HepG2 (cell line): ENCODE results near the gene COL5A2. TPM values are rescaled to one million over a fixed set of nuclear protein-coding genes. Genes with fewer than 3 reads are reported as not detected.

Source experiments
- ATAC-seq: fragments of 200-7000 bp; cut with Tn5 transposase; 3 replicates; pipeline ENCODE4 v1.9.1; 2020; ENCODE audit warnings: mild to moderate bottlenecking, moderate library complexity
- BruUV-seq: library from RNA; stranded (reverse); fragments of 400-500 nt; replicated peaks from 2 replicates; lab custom pipeline; 2021; lab: Mats Ljungman, UMichigan
- CTCF ChIA-PET: fragments of 300-600 bp; formaldehyde crosslinking; extraction: SDS; loops from one replicate; lab custom pipeline; 2021; ENCODE audit warnings: low total read pairs, inconsistent platforms, low intra/inter-chr PET ratio; lab: Yijun Ruan, JAX
- POLR2A ChIA-PET: fragments of 350-600 bp; sonication (Branson Sonifier 250); formaldehyde crosslinking; loops from one replicate; lab custom pipeline; 2020; ENCODE audit warnings: antibody characterized with exemption, inconsistent platforms; lab: Yijun Ruan, JAX
- DNase-seq: peaks from one replicate; pipeline ENCODE4 v3.0.0-alpha.2; 2015; ENCODE audit warnings: low spot score
- FAIRE-seq: peaks from 3 replicates; lab custom pipeline; 2011; peaks lifted over from hg19 to GRCh38; lab: Jason Lieb, UNC
- H2AFZ ChIP-seq: one replicate; pipeline ENCODE4 v1.6.1; 2011; ENCODE audit warnings: low read length, inconsistent platforms
- H3K27ac ChIP-seq: fragments of 300-600 bp; 3 replicates; pipeline ENCODE4 v1.8.0; 2011; ENCODE audit warnings: mixed run types, mild to moderate bottlenecking, mixed read lengths, low read length, inconsistent platforms; ENCODE audit not compliant: insufficient read depth; ENCODE audit errors: extremely low read length
- H3K27me3 ChIP-seq, 2 experiments: fragments of 200-600 bp in 1 of 2; 2 replicates in 1 of 2; 3 replicates in 1 of 2; pipeline versions ENCODE4 v1.6.0 to v1.8.0; 2011; ENCODE audit warnings: low read length in 2 of 2, mild to moderate bottlenecking in 2 of 2, moderate library complexity in 2 of 2, inconsistent platforms in 1 of 2; ENCODE audit not compliant: insufficient read depth in 2 of 2, control insufficient read depth in 1 of 2
- H3K36me3 ChIP-seq, 2 experiments: fragments of 200-600 bp in 1 of 2; replicated peaks in 1 of 2; 2 replicates in 1 of 2; 3 replicates in 1 of 2; pipeline versions ENCODE4 v1.5.1 to v1.8.0; 2011; ENCODE audit warnings: low read length in 2 of 2, inconsistent platforms in 1 of 2; ENCODE audit not compliant: insufficient read depth in 2 of 2, control insufficient read depth in 1 of 2
- H3K4me1 ChIP-seq: 2 replicates; pipeline ENCODE4 v1.5.1; 2012; ENCODE audit warnings: low read length, inconsistent platforms; ENCODE audit not compliant: insufficient read depth
- H3K4me2 ChIP-seq: 2 replicates; pipeline ENCODE4 v1.6.0; 2011; ENCODE audit warnings: low read depth, low read length, inconsistent platforms
- H3K4me3 ChIP-seq, 3 experiments: fragments of 200-600 bp in 1 of 3; sonication (generic), shearing (Covaris generic) in 1 of 3; replicated peaks in 1 of 3; 2 replicates each; pipeline ENCODE4 v1.5.1; 2011 to 2016; ENCODE audit warnings: low read length in 3 of 3, inconsistent platforms in 2 of 3, low read depth in 2 of 3, mild to moderate bottlenecking in 2 of 3, control low read depth in 1 of 3, mixed read lengths in 1 of 3; ENCODE audit not compliant: insufficient read depth in 1 of 3
- H3K79me2 ChIP-seq: one replicate; pipeline ENCODE4 v1.6.1; 2011; ENCODE audit warnings: low read length, inconsistent platforms; ENCODE audit not compliant: insufficient read depth
- H3K9ac ChIP-seq: 2 replicates; pipeline ENCODE4 v1.6.0; 2011; ENCODE audit warnings: mild to moderate bottlenecking, low read depth, low read length, inconsistent platforms; ENCODE audit not compliant: insufficient read depth
- H3K9me3 ChIP-seq: 2 replicates; pipeline ENCODE4 v1.5.1; 2012; ENCODE audit warnings: mild to moderate bottlenecking, low read length
- H4K20me1 ChIP-seq: 2 replicates; pipeline ENCODE4 v1.6.0; 2011; ENCODE audit warnings: inconsistent platforms, mild to moderate bottlenecking, low read length, moderate library complexity; ENCODE audit not compliant: insufficient read depth
- NFIC ChIP-seq: IDR thresholded peaks from 2 replicates; pipeline ENCODE4 v1.6.1; 2012; ENCODE audit warnings: mild to moderate bottlenecking, low read length, inconsistent platforms
- NFYB ChIP-seq: sonication (generic); formaldehyde crosslinking; IDR thresholded peaks from 2 replicates; pipeline ENCODE4 v1.4.0; 2020; ENCODE audit warnings: missing genetic modification reagents
- SP4 ChIP-seq: sonication (generic); formaldehyde crosslinking; IDR thresholded peaks from 2 replicates; pipeline ENCODE4 v1.8.1; 2023; ENCODE audit warnings: mild to moderate bottlenecking, missing genetic modification reagents
- SRSF1 ChIP-seq: fragments of 200-400 bp; formaldehyde crosslinking; optimal IDR thresholded peaks from 2 replicates; pipeline ENCODE3; 2017; ENCODE audit warnings: mild to moderate bottlenecking, low read depth, low read length, moderate library complexity
- WIZ ChIP-seq: sonication (generic); formaldehyde crosslinking; IDR thresholded peaks from 2 replicates; pipeline ENCODE4 v1.5.1; 2020; ENCODE audit warnings: mild to moderate bottlenecking, missing genetic modification reagents
- ZGPAT ChIP-seq: IDR thresholded peaks from 2 replicates; pipeline ENCODE4 v1.6.1; 2016; ENCODE audit warnings: mild to moderate bottlenecking
- ZNF180 ChIP-seq: sonication (generic); formaldehyde crosslinking; IDR thresholded peaks from 2 replicates; pipeline ENCODE4 v1.4.0; 2020; ENCODE audit warnings: low read depth, missing genetic modification reagents, borderline replicate concordance
- ZNF232 ChIP-seq: sonication (generic); formaldehyde crosslinking; IDR thresholded peaks from 2 replicates; pipeline ENCODE4 v1.4.0; 2020; ENCODE audit warnings: missing genetic modification reagents, borderline replicate concordance
- ZNF616 ChIP-seq: sonication (generic); formaldehyde crosslinking; IDR thresholded peaks from 2 replicates; pipeline ENCODE4 v1.5.0; 2020; ENCODE audit warnings: low read depth, mild to moderate bottlenecking, missing genetic modification reagents
- ZNF878 ChIP-seq: sonication (generic); formaldehyde crosslinking; IDR thresholded peaks from 2 replicates; pipeline ENCODE4 v1.8.1; 2023; ENCODE audit warnings: mild to moderate bottlenecking, missing genetic modification reagents, moderate library complexity
- WGBS: methylation state at CpG from one replicate; pipeline ENCODE4 v1.1.6; 2017; ENCODE audit warnings: low lambda C conversion rate; 5-methylcytosine and 5-hydroxymethylcytosine counted together
- in situ Hi-C: cut with HindIII; loops from 2 replicates; pipeline ENCODE4 v1.10.0; 2017; ENCODE audit warnings: low pct_unique_long_range_greater_than_20kb; ENCODE audit not compliant: extremely low pct_ligation_motif_present
- intact Hi-C: fragments of 100-400 bp; cut with micrococcal nuclease; formaldehyde crosslinking; loops from one replicate; pipeline ENCODE4 v1.10.0; 2022; ENCODE audit not compliant: unreplicated experiment
- polyA plus RNA-seq, 8 experiments: library from polyadenylated mRNA; depleted of rRNA in 3 of 8; stranded (reverse) in 7 of 8; unstranded in 1 of 8; fragments of >200 nt; fragmentation: Illumina TruSeq in 4 of 8; extraction: Trizol in 4 of 8; gene quantifications; 2 replicates each; pipeline versions ENCODE4 v1.2.1 to v1.2.3, GENCODE V29; 2011 to 2016; ENCODE audit warnings: low read depth in 4 of 8, missing spikeins in 1 of 8, mixed read lengths in 1 of 8; ENCODE audit not compliant: insufficient read depth in 1 of 8
- total RNA-seq, 5 experiments: library from RNA; depleted of rRNA; stranded (reverse); fragments of >200 nt; fragmentation: Illumina TruSeq; extraction: Trizol; gene quantifications; 2 replicates each; pipeline ENCODE4 v1.2.3, GENCODE V29; 2016; ENCODE audit warnings: low read depth in 1 of 5

The COL5A2 gene
- total and polyA plus RNA-seq, 2 of the 13 experiments (the other 11 are each of a cell fraction or from before 2014, with no cell fraction given): 0.83 to 1.5 TPM

- no TSS peak for BruUV-seq
- H3K4me2 ChIP-seq: no peak overlapping the region
- TF ChIP-seq ZNF232 (CRISPR knock-in tag) (no peak), ZGPAT (CRISPR knock-in tag) (no peak), SP4 (CRISPR knock-in tag) (no peak), NFIC (no peak), ZNF616 (CRISPR knock-in tag) (no peak), WIZ (no peak), SRSF1 (no peak), ZNF878 (CRISPR knock-in tag) (no peak), NFYB (no peak), ZNF180 (CRISPR knock-in tag) (no peak)
- no peak overlapping the region for H3K4me3 ChIP-seq
- WGBS: 3% methylated on average over 2 of the region's 2 CpGs
- FAIRE-seq: no peak
- no peaks in the 10 kb centered on the region for H4K20me1 ChIP-seq
- no peaks in the 10 kb centered on the region for H3K79me2 ChIP-seq
- H2AFZ ChIP-seq: no peak overlapping the region
- in situ Hi-C loops (no loop called here), intact Hi-C loops (no loop called here)
- no peak overlapping the region for H3K9ac ChIP-seq
- H3K4me1 ChIP-seq: no peaks in the 10 kb centered on the region
- DNase-seq: no peak
- POLR2A ChIA-PET: no interaction called here
- H3K27me3 ChIP-seq: no peaks in the 10 kb centered on the region
- H3K36me3 ChIP-seq: no peaks in the 10 kb centered on the region
- CTCF ChIA-PET: no interaction called here
- H3K27ac ChIP-seq: no peak overlapping the region
- no peak for ATAC-seq
- no peaks in the 10 kb centered on the region for H3K9me3 ChIP-seq
Observed at GRCh38 chr2:189013671-189014448, 165.7 kb downstream of the COL5A2 start.
